DMS53 treated with DMSO at 0.1 percent for 48 hours (cell line): ENCODE data around the gene CREBL2.
A peak's percentile ranks its signal among the peaks of the same experiment; 100 is the strongest.
"Not testable (repeated sequence)": the region's sequence is repeated elsewhere in the genome, so short reads cannot be mapped to it uniquely, and the experiment has no call there.

Experiments used
- DNase-seq: peaks from one replicate; lab custom pipeline; 2025; ENCODE audit not compliant: unreplicated experiment; lab: John Stamatoyannopoulos, UW

CREBL2 gene

GRCh38 chr12:12596598-12596997, 15.1 kb upstream of the CREBL2 start:
- DNase-seq, result not testable (repeated sequence)

GRCh38 chr12:12598864-12599263, 12.8 kb upstream of the CREBL2 start:
- DNase-seq, result no peak

- DNase-seq, result no peak
Observed at GRCh38 chr12:12599750-12600643, 11.7 kb upstream of the CREBL2 start.

GRCh38 chr12:12600659-12601058, 11.0 kb upstream of the CREBL2 start:
- DNase-seq, result no peak

GRCh38 chr12:12604740-12605139, 6.9 kb upstream of the CREBL2 start:
- DNase-seq, result no peak

- no peak for DNase-seq
Observed at GRCh38 chr12:12606781-12607589, 4.7 kb upstream of the CREBL2 start.

GRCh38 chr12:12608557-12608957, 3.1 kb upstream of the CREBL2 start:
- no peak for DNase-seq

GRCh38 chr12:12609692-12610091, 2.0 kb upstream of the CREBL2 start:
- no peak for DNase-seq

- DNase-seq, result no peak
Observed at GRCh38 chr12:12610711-12611110, 965 bp upstream of the CREBL2 start.

GRCh38 chr12:12612358-12612757, 682 bp downstream of the CREBL2 start:
- DNase-seq, result peak; percentile 60

- DNase-seq, result no peak
Observed at GRCh38 chr12:12613344-12613743, 1.7 kb downstream of the CREBL2 start.

GRCh38 chr12:12614342-12614741, 2.7 kb downstream of the CREBL2 start:
- no peak for DNase-seq

GRCh38 chr12:12616512-12617310, 5.0 kb downstream of the CREBL2 start:
- DNase-seq, result no peak

GRCh38 chr12:12618064-12618463, 6.4 kb downstream of the CREBL2 start:
- not testable (repeated sequence) for DNase-seq

- DNase-seq, result no peak
Observed at GRCh38 chr12:12620730-12621315, 9.1 kb downstream of the CREBL2 start.

GRCh38 chr12:12622418-12622817, 10.7 kb downstream of the CREBL2 start:
- DNase-seq, result no peak

- no peak for DNase-seq
Observed at GRCh38 chr12:12624498-12624992, 12.9 kb downstream of the CREBL2 start.

- DNase-seq, result no peak
Observed at GRCh38 chr12:12626471-12626870, 14.8 kb downstream of the CREBL2 start.

GRCh38 chr12:12627308-12627827, 15.7 kb downstream of the CREBL2 start:
- no peak for DNase-seq

GRCh38 chr12:12628013-12628412, 16.3 kb downstream of the CREBL2 start:
- DNase-seq, result no peak
